A673 (cell line): ENCODE results near the gene SP8. TPM values are rescaled to one million over a fixed set of nuclear protein-coding genes. Genes with fewer than 3 reads are reported as not detected.

Experiments
- BruUV-seq: library from RNA; stranded (reverse); fragments of 400-500 nt; replicated peaks from 2 replicates; lab custom pipeline; 2021; lab: Mats Ljungman, UMichigan
- CTCF ChIA-PET: fragments of 300-600 bp; sonication (Branson Sonifier 250); formaldehyde crosslinking; loops from one replicate; lab custom pipeline; 2022; ENCODE audit warnings: antibody characterized with exemption; lab: Charles Lee
- POLR2A ChIA-PET: fragments of 300-600 bp; sonication (Branson Sonifier 250); formaldehyde crosslinking; loops from one replicate; lab custom pipeline; 2022; ENCODE audit warnings: antibody characterized with exemption; ENCODE audit not compliant: low non-redundant PET; lab: Charles Lee
- DNase-seq: peaks from one replicate; pipeline ENCODE4 v3.0.0-alpha.2; 2015; ENCODE audit warnings: low spot score
- H3K27ac ChIP-seq: fragments of 200-600 bp; sonication (generic); 2 replicates; pipeline ENCODE4 v1.5.1; 2016; ENCODE audit warnings: mixed run types, low read depth, mild to moderate bottlenecking, mixed read lengths, antibody characterized with exemption, low read length; ENCODE audit not compliant: poor library complexity, severe bottlenecking
- H3K27me3 ChIP-seq: fragments of 200-600 bp; sonication (generic); replicated peaks from 2 replicates; pipeline ENCODE4 v1.6.1; 2017; ENCODE audit warnings: mixed run types, low read depth, mild to moderate bottlenecking, mixed read lengths, antibody characterized with exemption, low read length; ENCODE audit not compliant: insufficient read depth, poor library complexity
- H3K36me3 ChIP-seq: fragments of 200-600 bp; sonication (generic); 2 replicates; pipeline ENCODE4 v1.6.1; 2016; ENCODE audit warnings: mixed run types, mild to moderate bottlenecking, mixed read lengths, antibody characterized with exemption, low read length; ENCODE audit not compliant: insufficient read depth, poor library complexity, severe bottlenecking
- H3K4me1 ChIP-seq: fragments of 200-600 bp; sonication (generic); 2 replicates; pipeline ENCODE4 v1.6.1; 2017; ENCODE audit warnings: mixed run types, mild to moderate bottlenecking, mixed read lengths, antibody characterized with exemption, low read length; ENCODE audit not compliant: insufficient read depth, poor library complexity, severe bottlenecking
- H3K4me3 ChIP-seq: fragments of 200-600 bp; sonication (generic); 2 replicates; pipeline ENCODE4 v1.5.1; 2016; ENCODE audit warnings: low read depth, mixed run types, mild to moderate bottlenecking, mixed read lengths, low read length; ENCODE audit not compliant: poor library complexity, severe bottlenecking
- H3K9me3 ChIP-seq: fragments of 200-600 bp; sonication (generic); 2 replicates; pipeline ENCODE4 v1.6.1; 2016; ENCODE audit warnings: mixed run types, low read depth, mild to moderate bottlenecking, mixed read lengths, antibody characterized with exemption, low read length; ENCODE audit not compliant: poor library complexity, severe bottlenecking
- EZH2 ChIP-seq: fragments of 200-600 bp; sonication (generic); IDR thresholded peaks from 2 replicates; pipeline ENCODE4 v1.6.1; 2017; ENCODE audit warnings: borderline replicate concordance, low read depth, mild to moderate bottlenecking, mixed read lengths, antibody characterized with exemption, low read length; ENCODE audit not compliant: poor library complexity, severe bottlenecking
- intact Hi-C: fragments of 100-400 bp; cut with micrococcal nuclease; formaldehyde crosslinking; loops from one replicate; pipeline ENCODE4 v1.10.0; 2022; ENCODE audit not compliant: unreplicated experiment
- total RNA-seq: library from RNA; stranded (reverse); gene quantifications from 2 replicates; pipeline ENCODE4 v1.2.3, GENCODE V29; 2021
- TF ChIP-seq, protein P1 (sequence below): fragments of 300-800, 200-600 bp; sonication (generic); conservative IDR thresholded peaks from 2 replicates; pipeline ENCODE4 v1.5.1; 2017; ENCODE audit warnings: low read depth, mild to moderate bottlenecking, antibody characterized with exemption, low read length, moderate library complexity, mixed read lengths

SP8 gene
- total RNA-seq, 1 experiment from 2014 or later: not detected

DNA sequence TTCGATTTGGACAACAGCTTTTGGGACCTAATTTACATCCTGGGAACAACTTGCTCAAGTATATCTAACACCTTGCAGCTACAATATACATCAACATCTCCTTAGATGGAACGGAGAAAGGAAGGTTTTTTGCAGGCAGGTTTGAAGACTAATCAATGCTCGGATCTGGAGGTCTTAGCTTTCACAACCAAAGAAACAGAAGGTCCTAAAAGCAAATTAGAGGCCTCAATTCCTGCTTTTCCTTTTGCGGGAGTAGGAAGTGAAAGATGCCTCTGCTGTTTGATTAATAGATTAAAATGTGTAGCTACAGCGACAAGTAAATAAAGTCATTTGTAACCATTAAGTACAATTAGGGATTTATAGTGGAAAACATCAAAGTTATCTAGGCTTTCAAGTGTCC is 3.7 kb upstream of the SP8 start:
- ChIA-PET POLR2A (no interaction called here), CTCF (no interaction called here)
- intact Hi-C loops: no loop called here
- H3K36me3 ChIP-seq: no peaks in the 10 kb centered on the region
- no peak for DNase-seq
- peaks cover 100% of the 10 kb centered on the region for H3K27me3 ChIP-seq
- peak; percentile 84 for TF ChIP-seq EZH2
- TF ChIP-seq, protein P1, sequence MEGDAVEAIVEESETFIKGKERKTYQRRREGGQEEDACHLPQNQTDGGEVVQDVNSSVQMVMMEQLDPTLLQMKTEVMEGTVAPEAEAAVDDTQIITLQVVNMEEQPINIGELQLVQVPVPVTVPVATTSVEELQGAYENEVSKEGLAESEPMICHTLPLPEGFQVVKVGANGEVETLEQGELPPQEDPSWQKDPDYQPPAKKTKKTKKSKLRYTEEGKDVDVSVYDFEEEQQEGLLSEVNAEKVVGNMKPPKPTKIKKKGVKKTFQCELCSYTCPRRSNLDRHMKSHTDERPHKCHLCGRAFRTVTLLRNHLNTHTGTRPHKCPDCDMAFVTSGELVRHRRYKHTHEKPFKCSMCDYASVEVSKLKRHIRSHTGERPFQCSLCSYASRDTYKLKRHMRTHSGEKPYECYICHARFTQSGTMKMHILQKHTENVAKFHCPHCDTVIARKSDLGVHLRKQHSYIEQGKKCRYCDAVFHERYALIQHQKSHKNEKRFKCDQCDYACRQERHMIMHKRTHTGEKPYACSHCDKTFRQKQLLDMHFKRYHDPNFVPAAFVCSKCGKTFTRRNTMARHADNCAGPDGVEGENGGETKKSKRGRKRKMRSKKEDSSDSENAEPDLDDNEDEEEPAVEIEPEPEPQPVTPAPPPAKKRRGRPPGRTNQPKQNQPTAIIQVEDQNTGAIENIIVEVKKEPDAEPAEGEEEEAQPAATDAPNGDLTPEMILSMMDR: no peak
- H3K9me3 ChIP-seq: no peaks in the 10 kb centered on the region
- no peak overlapping the region for H3K4me3 ChIP-seq
- no peak overlapping the region for H3K27ac ChIP-seq
- no TSS peak for BruUV-seq
- peaks cover 5% of the 10 kb centered on the region for H3K4me1 ChIP-seq

DNA sequence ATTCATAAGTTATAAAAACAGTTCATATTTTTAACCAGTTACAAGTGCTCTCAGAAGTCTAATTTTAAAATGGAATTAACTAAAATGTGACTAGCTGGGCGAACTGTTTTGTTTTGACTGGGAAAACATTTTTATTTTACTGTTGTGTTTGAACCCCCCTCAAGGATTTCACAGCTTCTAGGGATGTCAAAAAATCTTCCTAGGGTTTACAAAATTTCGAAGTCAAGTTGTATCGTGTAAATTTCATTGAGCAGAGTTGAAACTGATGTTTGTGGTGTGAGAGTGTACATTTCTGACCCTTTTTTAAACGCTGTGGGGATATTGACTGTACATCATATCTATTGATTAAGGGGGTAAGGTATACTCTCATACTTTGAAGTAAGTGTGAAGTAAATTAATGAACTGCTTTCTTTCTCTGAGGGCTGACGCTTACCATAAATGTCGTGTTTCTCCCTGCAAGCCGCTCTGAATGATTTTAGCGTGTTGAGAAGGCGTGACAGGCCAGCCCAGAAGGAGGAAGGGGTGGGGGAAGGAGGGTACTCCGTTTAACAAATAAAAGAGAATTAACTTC is 1.8 kb upstream of the SP8 start:
- CTCF ChIA-PET: no interaction called here
- TF ChIP-seq EZH2: no peak
- TF ChIP-seq, protein P1: no peak
- no TSS peak for BruUV-seq
- H3K36me3 ChIP-seq: no peaks in the 10 kb centered on the region
- no peak for DNase-seq
- peaks cover 100% of the 10 kb centered on the region for H3K27me3 ChIP-seq
- no peaks in the 10 kb centered on the region for H3K9me3 ChIP-seq
- H3K4me1 ChIP-seq: peaks cover 5% of the 10 kb centered on the region
- H3K4me3 ChIP-seq: no peak overlapping the region
- no peak overlapping the region for H3K27ac ChIP-seq
- POLR2A ChIA-PET: no interaction called here
- intact Hi-C loops: loop anchor here (10.0 kb wide), 2 partner anchors 1216 to 1296 kb away; no protein-coding TSS in a partner anchor

DNA sequence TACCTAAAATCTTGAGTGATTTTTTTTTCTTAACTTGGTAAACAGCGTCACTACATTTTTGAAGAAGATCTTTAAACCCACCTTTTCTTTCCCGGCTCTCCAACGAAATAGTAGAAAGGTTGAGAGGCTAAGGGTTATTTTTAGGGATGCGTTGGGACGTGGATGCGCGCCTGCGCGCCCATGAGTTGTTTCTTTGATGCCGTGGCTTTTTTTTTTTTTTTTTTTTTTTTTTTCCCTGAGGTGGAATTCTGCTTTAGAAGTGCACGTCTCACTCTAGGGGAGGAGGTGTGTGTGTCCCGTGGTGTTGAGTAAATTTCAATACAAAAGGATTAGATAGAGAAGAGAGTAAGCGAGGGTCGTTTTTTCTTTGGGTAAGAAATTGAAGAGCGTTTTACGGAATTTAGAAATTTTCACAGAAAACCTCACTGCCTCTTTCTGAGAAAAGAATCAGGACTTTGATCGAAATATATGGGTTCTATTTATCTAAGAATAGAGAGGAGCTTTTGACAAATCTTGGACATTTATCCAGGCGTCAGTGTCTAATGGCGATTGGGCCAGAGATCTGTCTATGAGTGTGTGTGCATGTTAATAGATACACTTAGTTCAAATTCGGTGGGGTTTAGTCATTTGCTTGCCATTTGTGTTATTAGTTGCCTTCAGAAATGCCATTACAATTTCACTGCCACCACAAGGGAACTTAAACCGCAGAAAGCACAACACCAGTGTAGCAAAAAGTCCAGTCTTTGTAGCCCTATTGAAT is 1.2 kb upstream of the SP8 start:
- no TSS peak for BruUV-seq
- Histone ChIP-seq H3K4me1 (peaks cover 5% of the 10 kb centered on the region), H3K27ac (no peak overlapping the region), H3K36me3 (no peaks in the 10 kb centered on the region), H3K4me3 (no peak overlapping the region), H3K27me3 (peaks cover 100% of the 10 kb centered on the region), H3K9me3 (no peaks in the 10 kb centered on the region)
- TF ChIP-seq, protein P1: no peak
- peak; percentile 37 for TF ChIP-seq EZH2
- CTCF ChIA-PET: no interaction called here
- intact Hi-C loops: loop anchor here (10.0 kb wide), 2 partner anchors 1217 to 1297 kb away; no protein-coding TSS in a partner anchor
- DNase-seq: no peak
- POLR2A ChIA-PET: no interaction called here
